Measurements from ENCODE around the gene KBTBD3. TPM values are rescaled to one million over a fixed set of nuclear protein-coding genes. Genes with fewer than 3 reads are reported as not detected.

KBTBD3 gene
- total RNA-seq, 4 donors from 2014 or later = 2.8 to 6.8 (median 4.7) TPM

GRCh38 chr11:106077609-106078455, 685 bp upstream of the KBTBD3 start, which contains the start of gene AASDHPPT:
AASDHPPT (plus strand) TSS chr11:106077662; CDS start chr11:106077711, 49 bp downstream.
- no peak for TF ChIP-seq CTCF (IDR thresholded peaks at IDR 0.05; ENCODE audit: low read depth)

- TF ChIP-seq CTCF (IDR thresholded peaks at IDR 0.05; ENCODE audit: low read depth) = no peak
These were observed 802 bp downstream of the KBTBD3 start for GRCh38 chr11:106076171-106076918.

- TF ChIP-seq CTCF (IDR thresholded peaks at IDR 0.05; ENCODE audit: low read depth) = no peak
These were observed 4.3 kb downstream of the KBTBD3 start for GRCh38 chr11:106072804-106073203.

- TF ChIP-seq CTCF (IDR thresholded peaks at IDR 0.05; ENCODE audit: low read depth) = no peak
These were observed 6.5 kb downstream of the KBTBD3 start for GRCh38 chr11:106070606-106071005.

GRCh38 chr11:106063009-106063408, 14.1 kb downstream of the KBTBD3 start:
- no peak for TF ChIP-seq CTCF (IDR thresholded peaks at IDR 0.05; ENCODE audit: low read depth)

- no peak for TF ChIP-seq CTCF (IDR thresholded peaks at IDR 0.05; ENCODE audit: low read depth)
These were observed 14.9 kb downstream of the KBTBD3 start for GRCh38 chr11:106061954-106062949.
